Keratinocyte (primary cell): ENCODE results near the gene ADAMTS10. TPM values are rescaled to one million over a fixed set of nuclear protein-coding genes. Genes with fewer than 3 reads are reported as not detected.

Experiments used
- DNase-seq: peaks from one replicate; pipeline ENCODE4 v3.0.0-alpha.2; 2011; ENCODE audit warnings: low read depth, missing footprints, low spot score
- FAIRE-seq: peaks from 2 replicates; lab custom pipeline; 2011; peaks lifted over from hg19 to GRCh38; lab: Jason Lieb, UNC
- H2AFZ ChIP-seq: 2 replicates; pipeline ENCODE4 v1.6.0; 2012; ENCODE audit warnings: low read length, control low read depth, inconsistent platforms; ENCODE audit not compliant: control insufficient read depth
- H3K27ac ChIP-seq: 2 replicates; pipeline ENCODE4 v1.5.1; 2011; ENCODE audit warnings: low read length; ENCODE audit not compliant: control insufficient read depth, insufficient read depth
- H3K27me3 ChIP-seq: 3 replicates; pipeline ENCODE4 v1.6.0; 2011; ENCODE audit warnings: low read length; ENCODE audit not compliant: control insufficient read depth, insufficient read depth; ENCODE audit errors: extremely low read depth
- H3K36me3 ChIP-seq, 2 experiments: 2 replicates in 1 of 2; 3 replicates in 1 of 2; pipeline ENCODE4 v1.5.1; 2011; ENCODE audit warnings: low read length in 2 of 2, mild to moderate bottlenecking in 1 of 2; ENCODE audit not compliant: control insufficient read depth in 2 of 2, insufficient read depth in 2 of 2; ENCODE audit errors: extremely low read depth in 1 of 2
- H3K4me1 ChIP-seq: 3 replicates; pipeline ENCODE4 v1.5.1; 2011; ENCODE audit warnings: low read length; ENCODE audit not compliant: control insufficient read depth, insufficient read depth; ENCODE audit errors: extremely low read depth
- H3K4me2 ChIP-seq: 3 replicates; pipeline ENCODE4 v1.6.0; 2011; ENCODE audit warnings: low read depth, low read length; ENCODE audit not compliant: control insufficient read depth, insufficient read depth; ENCODE audit errors: extremely low read depth
- H3K4me3 ChIP-seq, 3 experiments: fragments of 200-600 bp in 1 of 3; sonication (generic) in 1 of 3; 2 replicates in 2 of 3; 3 replicates in 1 of 3; pipeline ENCODE4 v1.5.1; 2011 to 2016; ENCODE audit warnings: low read length in 3 of 3, mild to moderate bottlenecking in 3 of 3, control low read depth in 2 of 3, inconsistent platforms in 1 of 3, low read depth in 1 of 3, mixed read lengths in 1 of 3, mixed run types in 1 of 3, moderate library complexity in 1 of 3; ENCODE audit not compliant: control insufficient read depth in 2 of 3, insufficient read depth in 2 of 3; ENCODE audit errors: extremely low read depth in 1 of 3
- H3K79me2 ChIP-seq: 2 replicates; pipeline ENCODE4 v1.6.0; 2012; ENCODE audit warnings: low read length; ENCODE audit not compliant: control insufficient read depth, insufficient read depth
- H3K9ac ChIP-seq: 3 replicates; pipeline ENCODE4 v1.6.0; 2011; ENCODE audit warnings: low read length; ENCODE audit not compliant: control insufficient read depth, insufficient read depth; ENCODE audit errors: extremely low read depth
- H3K9me1 ChIP-seq: 3 replicates; pipeline ENCODE4 v1.6.0; 2011; ENCODE audit warnings: low read length; ENCODE audit not compliant: control insufficient read depth, insufficient read depth; ENCODE audit errors: extremely low read depth
- H3K9me3 ChIP-seq: 2 replicates; pipeline ENCODE4 v1.5.1; 2012; ENCODE audit warnings: low read depth, low read length; ENCODE audit not compliant: control insufficient read depth
- H4K20me1 ChIP-seq: 3 replicates; pipeline ENCODE4 v1.6.0; 2011; ENCODE audit warnings: low read length; ENCODE audit not compliant: control insufficient read depth, insufficient read depth; ENCODE audit errors: extremely low read depth
- CTCF ChIP-seq, 3 experiments: IDR thresholded peaks in 1 of 3; conservative IDR thresholded peaks in 1 of 3; optimal IDR thresholded peaks in 1 of 3; 2 replicates in 2 of 3; 3 replicates in 1 of 3; pipeline versions ENCODE3 to v1.5.1; 2011; ENCODE audit warnings: low read length in 3 of 3, mild to moderate bottlenecking in 3 of 3, moderate library complexity in 2 of 3, control low read depth in 1 of 3, inconsistent platforms in 1 of 3; ENCODE audit not compliant: insufficient read depth in 2 of 3; ENCODE audit errors: extremely low read depth in 1 of 3
- EZH2 ChIP-seq: IDR thresholded peaks from one replicate; pipeline ENCODE4 v1.6.1; 2012; ENCODE audit warnings: inconsistent platforms, mild to moderate bottlenecking, low read length, moderate library complexity
- dilution Hi-C: fragments of 300-500 bp; cut with MboI; formaldehyde crosslinking; loops from one replicate; pipeline ENCODE4 v1.7.0; 2020; ENCODE audit warnings: low sequenced_read_pairs; ENCODE audit not compliant: extremely low pct_ligation_motif_present
- polyA plus RNA-seq, 5 experiments: library from polyadenylated mRNA; depleted of rRNA in 3 of 5; stranded (reverse) in 3 of 5; stranded (forward) in 1 of 5; unstranded in 1 of 5; fragments of >200 nt; gene quantifications; 1 replicate in 1 of 5; 2 replicates in 3 of 5; 3 replicates in 1 of 5; pipeline versions ENCODE4 v1.2.1 to v1.2.3, GENCODE V29; 2011 to 2012; ENCODE audit warnings: missing spikeins in 2 of 5, low read depth in 1 of 5, low replicate concordance in 1 of 5

Gene ADAMTS10
- polyA plus RNA-seq, 1 donor (not counting 4 experiments of a cell fraction or from before 2014, with no cell fraction given), result not detected

DNA sequence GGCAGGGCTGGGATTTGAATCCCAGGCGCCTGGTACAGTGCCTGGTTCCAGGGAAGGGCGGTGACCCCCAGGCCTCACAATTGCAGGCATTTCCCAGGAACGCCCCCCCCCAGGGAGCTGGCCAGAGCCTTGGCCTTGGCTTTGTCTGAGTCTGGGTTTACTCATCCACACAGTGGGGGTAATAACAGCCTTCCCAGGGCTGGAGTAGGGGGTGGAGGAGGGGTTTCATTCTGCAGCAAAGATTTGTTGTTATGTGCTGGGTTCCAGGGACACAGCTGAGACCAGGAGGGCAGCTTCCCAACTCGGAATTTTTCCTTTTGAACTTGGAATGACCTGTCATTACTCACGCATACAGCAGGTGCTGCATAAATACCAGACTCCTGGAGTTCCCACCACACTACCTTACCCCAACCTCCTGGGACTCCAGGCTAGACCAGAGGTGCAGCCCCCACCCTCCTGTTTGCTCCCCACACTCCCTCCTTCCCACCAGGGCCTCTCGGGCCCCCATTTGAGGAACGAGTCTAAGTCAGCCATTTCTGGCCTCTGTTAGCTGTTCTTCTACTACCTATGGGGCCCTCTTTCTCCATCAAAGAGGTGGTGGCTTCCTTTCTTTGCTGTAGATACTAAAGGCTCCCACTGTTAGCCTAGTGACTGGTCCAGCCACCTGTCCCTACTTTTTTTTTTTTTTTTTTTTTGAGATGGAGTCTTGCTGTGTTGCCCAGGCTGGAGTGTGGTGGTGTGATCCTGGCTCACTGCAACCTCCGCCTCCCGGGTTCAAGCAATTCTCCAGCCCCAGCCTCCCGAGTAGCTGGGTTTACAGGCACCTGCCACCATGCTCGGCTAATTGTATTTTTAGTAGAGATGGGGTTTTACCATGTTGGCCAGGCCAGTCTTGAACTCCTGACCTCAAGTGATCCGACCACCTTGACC, 1.6 kb upstream of the ADAMTS10 start:
- Histone ChIP-seq H3K9me1 (no peaks in the 10 kb centered on the region), H2AFZ (no peak overlapping the region), H3K79me2 (no peaks in the 10 kb centered on the region), H3K4me1 (no peaks in the 10 kb centered on the region), H3K27ac (no peak overlapping the region), H3K27me3 (peaks cover 19% of the 10 kb centered on the region), H3K4me2 (no peak overlapping the region), H3K36me3 (no peaks in the 10 kb centered on the region), H4K20me1 (no peaks in the 10 kb centered on the region), H3K9me3 (no peaks in the 10 kb centered on the region), H3K4me3 (no peak overlapping the region), H3K9ac (no peak overlapping the region)
- DNase-seq, result no peak
- dilution Hi-C loops, result no loop called here
- TF ChIP-seq EZH2, result no peak
- TF ChIP-seq CTCF (optimal IDR thresholded peaks at IDR 0.05 in 1 of 3, IDR thresholded peaks at IDR 0.05 in 1 of 3, conservative IDR thresholded peaks at IDR 0.05 in 1 of 3; ENCODE audit: extremely low read depth in 1 of 3, insufficient read depth in 2 of 3, low read length in 3 of 3), result no peak
- FAIRE-seq, result no peak

DNA sequence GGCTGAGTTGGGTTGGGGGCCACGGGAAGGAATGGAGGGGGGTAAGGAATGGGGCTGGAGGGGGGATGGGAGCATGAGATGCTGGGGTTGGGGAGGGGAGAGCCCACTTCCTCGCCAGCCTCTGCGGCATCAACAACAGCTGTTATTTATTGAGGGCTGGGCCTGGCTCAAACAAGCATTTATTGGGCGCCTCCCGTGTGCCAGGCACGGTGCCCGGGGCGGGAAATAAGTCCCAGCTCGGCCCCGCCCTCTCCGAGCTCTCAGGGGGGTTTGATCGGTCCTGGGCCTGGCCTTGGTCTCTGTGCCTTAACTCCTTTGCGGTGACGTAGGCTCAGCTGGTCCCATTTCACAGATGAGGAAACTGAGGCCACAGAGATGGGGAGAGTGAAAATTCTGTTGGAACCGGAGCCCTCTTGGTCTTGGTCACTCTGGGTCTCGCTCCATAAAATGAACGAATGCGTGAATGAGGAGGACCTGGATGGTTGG, 919 bp upstream of the ADAMTS10 start:
- Histone ChIP-seq H3K9me1 (no peaks in the 10 kb centered on the region), H3K9me3 (no peaks in the 10 kb centered on the region), H3K4me3 (no peak overlapping the region), H3K36me3 (no peaks in the 10 kb centered on the region), H3K9ac (no peak overlapping the region), H3K27ac (no peak overlapping the region), H3K4me1 (no peaks in the 10 kb centered on the region), H4K20me1 (no peaks in the 10 kb centered on the region), H3K27me3 (peaks cover 19% of the 10 kb centered on the region), H3K4me2 (no peak overlapping the region), H2AFZ (no peak overlapping the region), H3K79me2 (no peaks in the 10 kb centered on the region)
- no peak for DNase-seq
- TF ChIP-seq CTCF (optimal IDR thresholded peaks at IDR 0.05 in 1 of 3, IDR thresholded peaks at IDR 0.05 in 1 of 3, conservative IDR thresholded peaks at IDR 0.05 in 1 of 3; ENCODE audit: extremely low read depth in 1 of 3, insufficient read depth in 2 of 3, low read length in 3 of 3), result no peak
- TF ChIP-seq EZH2, result no peak
- no peak for FAIRE-seq
- dilution Hi-C loops, result no loop called here
